Caki2 (cell line): ENCODE results near the gene TPRKB. TPM values are rescaled to one million over a fixed set of nuclear protein-coding genes. Genes with fewer than 3 reads are reported as not detected.

Experiments
- total RNA-seq: library from RNA; depleted of rRNA; stranded (reverse); fragments of >200 nt; shearing (Covaris generic); gene quantifications from 2 replicates; pipeline ENCODE4 v1.2.3, GENCODE V29; 2014; ENCODE audit warnings: low replicate concordance; rRNA removed

Gene TPRKB
- total RNA-seq, 1 experiment from 2014 or later = 41.7 TPM

Other genes with a start within 250 kb of the TPRKB start
- not detected in 2 replicates for gene NAT8, start 94.9 kb downstream of the TPRKB start, total RNA-seq
- 39.5 and 42.3 TPM in 2 replicates for gene DUSP11, start 42.8 kb upstream of the TPRKB start, total RNA-seq
- not detected in 2 replicates for gene C2orf78, start 46.8 kb upstream of the TPRKB start, total RNA-seq
- gene STAMBP, start 91.6 kb upstream of the TPRKB start, total RNA-seq = 46.4 and 62.0 TPM in 2 replicates
- gene ACTG2, start 155.7 kb upstream of the TPRKB start, total RNA-seq = not detected in 2 replicates
- gene DGUOK, start 189.5 kb upstream of the TPRKB start, total RNA-seq = 54.4 and 75.0 TPM in 2 replicates
- gene TET3, start 247.6 kb upstream of the TPRKB start, total RNA-seq = 2.5 and 3.6 TPM in 2 replicates